Dermis microvascular lymphatic vessel endothelial cell (primary cell): ENCODE results near the gene NUB1. TPM values are rescaled to one million over a fixed set of nuclear protein-coding genes. Genes with fewer than 3 reads are reported as not detected.

Experiments used
- DNase-seq, 2 donors: peaks; one replicate each; pipeline versions ENCODE4 v3.0.0 to v3.0.0-alpha.2; 2010; ENCODE audit warnings: low read depth in 2 of 2
- total RNA-seq: library from RNA; depleted of rRNA; stranded (reverse); fragments of >200 nt; gene quantifications from 2 replicates; pipeline ENCODE4 v1.2.1, GENCODE V29; 2014

NUB1 gene
- total RNA-seq, 1 donor from 2014 or later, result 26.3 TPM

DNA sequence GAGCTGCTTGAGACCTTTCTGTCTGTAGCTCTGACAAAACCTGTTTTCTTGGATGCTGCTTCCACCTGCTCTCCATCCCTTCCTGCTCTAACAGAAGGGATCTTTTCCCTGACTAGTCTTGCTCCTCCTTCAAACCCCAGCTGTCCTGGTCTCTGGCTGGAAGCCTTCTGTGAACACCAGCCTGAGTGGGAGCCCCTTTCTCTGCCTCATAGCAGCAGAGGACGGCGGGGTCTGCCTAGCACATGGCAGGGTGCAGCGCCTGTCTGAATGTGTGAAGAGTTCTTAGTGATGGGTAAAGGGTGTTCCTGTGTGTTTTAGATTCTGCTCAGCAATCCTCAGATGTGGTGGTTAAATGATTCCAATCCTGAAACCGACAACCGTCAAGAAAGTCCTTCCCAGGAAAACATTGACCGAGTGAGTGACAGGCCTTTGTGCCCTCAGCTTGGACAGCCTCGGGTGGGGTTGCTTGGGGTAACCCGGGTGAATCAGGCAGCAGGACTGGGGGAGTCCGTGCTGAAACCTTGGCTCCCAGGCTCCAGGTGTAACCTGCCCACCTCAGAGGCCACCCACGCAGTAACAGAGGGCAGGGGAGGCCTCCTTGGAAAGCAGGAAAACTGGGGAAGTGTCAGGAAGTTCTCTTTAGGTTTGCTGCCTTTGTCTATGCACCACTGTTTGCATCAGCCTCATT, 34.1 kb downstream of the NUB1 start:
- no peak for DNase-seq

DNA sequence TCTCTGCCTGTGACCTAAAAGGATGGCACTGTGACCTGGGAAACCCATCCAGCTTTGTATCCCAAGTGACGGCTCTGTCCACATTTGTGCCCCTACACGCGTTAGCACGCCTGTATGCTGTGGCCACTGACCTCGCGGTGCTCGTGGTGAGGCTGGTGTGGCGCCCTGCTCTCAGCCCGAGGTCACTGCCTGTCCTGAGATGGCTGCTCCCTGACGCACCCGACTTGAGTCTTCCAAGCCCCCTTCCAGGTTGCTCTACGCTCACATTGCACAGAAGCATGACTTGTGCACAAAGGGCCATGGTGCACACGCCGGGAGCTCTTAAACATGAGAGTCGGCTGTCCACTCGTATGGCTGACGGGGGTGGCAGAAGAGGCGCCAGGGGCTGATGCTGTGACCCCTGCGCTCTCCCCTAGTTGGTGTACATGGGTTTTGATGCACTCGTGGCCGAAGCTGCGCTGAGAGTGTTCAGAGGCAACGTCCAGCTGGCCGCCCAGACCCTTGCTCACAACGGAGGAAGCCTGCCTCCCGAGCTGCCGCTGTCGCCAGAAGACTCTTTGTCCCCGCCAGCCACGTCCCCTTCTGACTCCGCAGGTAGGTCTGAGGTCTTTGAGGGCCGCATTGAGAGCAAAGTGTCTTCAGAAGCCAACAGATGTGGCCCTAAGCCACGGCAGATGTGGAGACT, 34.7 kb downstream of the NUB1 start:
- DNase-seq, result no peak

DNA sequence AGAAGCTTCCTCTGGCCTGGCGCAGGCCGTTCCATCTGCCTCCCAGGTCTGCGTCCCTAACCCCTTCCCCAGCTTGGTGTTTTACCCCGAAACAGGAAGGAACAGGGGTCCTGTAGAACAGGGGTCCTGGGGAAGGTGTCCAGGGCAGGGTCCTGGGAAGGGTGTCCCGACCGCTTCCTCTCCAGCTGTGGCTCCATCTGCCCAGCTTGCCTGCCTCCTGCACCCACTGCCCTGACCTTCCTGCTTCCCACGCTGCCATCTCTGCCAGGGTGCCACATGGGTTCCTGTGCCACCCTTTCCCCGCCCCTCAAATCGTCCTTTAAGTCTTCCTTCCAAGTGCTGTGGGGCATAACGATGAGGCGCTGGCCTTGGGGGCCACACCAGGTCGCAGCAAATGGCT, 35.8 kb downstream of the NUB1 start:
- DNase-seq, result no peak

DNA sequence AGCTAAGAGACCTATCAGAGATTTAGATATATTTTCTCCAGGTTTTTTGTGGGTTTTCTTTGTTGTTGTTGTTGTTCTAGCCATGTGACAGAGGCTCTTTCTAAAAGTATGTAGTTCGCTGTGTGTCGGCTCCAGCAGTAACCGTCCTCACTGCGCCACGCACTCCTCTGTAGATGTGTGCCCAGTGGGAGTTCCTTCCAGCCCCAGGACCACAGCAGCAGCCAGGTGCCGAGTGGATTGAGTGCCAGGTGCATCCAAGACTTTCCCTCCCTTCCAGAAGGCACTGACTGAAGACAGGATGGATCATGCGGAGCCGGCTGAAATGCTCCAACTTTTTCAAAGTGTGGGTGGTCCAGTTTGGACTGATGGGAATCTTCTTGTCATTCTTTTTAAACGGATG, 36.4 kb downstream of the NUB1 start:
- DNase-seq, result no peak

DNA sequence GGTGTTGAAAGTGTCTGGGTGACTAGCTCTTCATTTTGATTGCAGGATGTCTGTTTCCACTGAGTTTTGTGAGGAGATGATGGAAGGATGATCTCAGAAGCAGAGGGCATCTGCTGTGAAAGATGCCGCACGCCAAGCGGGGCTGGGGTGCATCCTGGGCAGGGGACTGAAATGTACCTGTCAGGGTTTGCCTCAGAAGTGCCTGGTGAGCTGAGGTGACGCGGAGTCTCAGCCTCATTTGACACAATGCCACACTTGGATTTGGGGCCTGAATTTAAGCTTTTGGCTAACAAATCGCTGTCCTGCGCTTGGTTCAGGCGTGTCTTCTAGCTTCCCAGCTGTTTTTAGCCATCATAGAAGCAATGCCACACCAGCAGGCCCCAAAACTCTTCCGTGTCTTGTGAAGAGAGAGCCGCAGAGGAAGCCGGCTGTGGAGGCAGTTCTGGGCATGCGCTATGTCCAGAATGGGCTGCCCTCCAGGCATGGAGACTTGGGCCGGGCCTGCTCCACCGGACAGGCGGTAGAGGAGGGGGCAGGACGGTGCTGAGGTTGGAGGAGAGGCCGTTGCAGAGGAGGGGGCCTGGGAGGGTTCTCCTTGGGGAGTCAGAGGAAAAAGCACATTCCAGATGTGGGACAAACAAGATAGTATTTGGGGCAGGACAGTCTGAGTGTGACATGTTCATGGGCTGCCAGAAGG, 37.0 kb downstream of the NUB1 start:
- DNase-seq, result no peak

DNA sequence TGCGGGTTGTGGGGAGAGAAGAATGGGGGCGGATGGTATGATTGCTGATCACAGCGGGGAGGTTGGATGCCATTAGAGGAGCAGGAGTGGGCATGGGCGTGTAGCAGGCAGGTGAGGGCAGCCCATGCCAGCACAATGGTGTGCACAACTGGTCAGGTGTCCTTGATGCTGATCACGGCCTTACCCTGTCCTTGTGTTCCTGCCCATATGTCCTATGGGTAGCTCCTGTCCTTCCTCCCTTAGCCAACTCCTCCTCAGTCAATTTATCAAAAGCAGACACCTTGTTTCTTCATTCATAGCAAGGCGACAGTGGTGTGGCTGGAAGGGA, 37.5 kb downstream of the NUB1 start:
- no peak for DNase-seq

DNA sequence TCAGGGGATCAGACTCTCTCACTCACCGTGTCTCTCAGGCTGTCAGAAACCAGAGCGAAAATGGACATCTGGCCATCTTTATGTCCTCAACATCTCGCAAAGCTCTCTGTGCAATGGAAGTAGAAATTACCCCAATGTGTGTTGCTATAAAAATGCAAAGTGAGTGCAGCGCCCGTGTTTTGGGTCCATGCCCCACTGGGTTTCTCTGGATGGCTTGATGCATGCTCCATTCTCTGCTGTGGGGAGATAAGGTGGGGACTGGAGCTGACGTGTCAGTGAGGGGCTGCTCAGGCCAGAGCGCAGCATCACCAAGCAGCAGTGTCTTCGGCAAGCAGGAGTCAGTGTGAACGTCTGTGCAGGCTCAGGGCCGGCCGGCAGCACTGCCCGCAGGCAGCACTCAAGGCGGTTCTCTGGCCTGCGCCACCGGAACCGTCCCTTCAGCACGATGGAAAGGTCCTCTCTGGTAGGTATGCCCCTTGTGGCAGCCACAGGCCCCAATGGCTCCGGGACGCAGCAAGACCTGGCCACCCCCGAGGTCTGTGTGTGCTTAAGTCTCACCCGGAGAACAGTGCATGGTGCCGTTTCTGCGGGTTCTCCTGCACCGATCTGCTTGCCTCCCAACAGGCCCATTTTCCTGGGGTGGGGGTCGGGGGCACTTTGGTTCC, 38.1 kb downstream of the NUB1 start:
- no peak for DNase-seq

DNA sequence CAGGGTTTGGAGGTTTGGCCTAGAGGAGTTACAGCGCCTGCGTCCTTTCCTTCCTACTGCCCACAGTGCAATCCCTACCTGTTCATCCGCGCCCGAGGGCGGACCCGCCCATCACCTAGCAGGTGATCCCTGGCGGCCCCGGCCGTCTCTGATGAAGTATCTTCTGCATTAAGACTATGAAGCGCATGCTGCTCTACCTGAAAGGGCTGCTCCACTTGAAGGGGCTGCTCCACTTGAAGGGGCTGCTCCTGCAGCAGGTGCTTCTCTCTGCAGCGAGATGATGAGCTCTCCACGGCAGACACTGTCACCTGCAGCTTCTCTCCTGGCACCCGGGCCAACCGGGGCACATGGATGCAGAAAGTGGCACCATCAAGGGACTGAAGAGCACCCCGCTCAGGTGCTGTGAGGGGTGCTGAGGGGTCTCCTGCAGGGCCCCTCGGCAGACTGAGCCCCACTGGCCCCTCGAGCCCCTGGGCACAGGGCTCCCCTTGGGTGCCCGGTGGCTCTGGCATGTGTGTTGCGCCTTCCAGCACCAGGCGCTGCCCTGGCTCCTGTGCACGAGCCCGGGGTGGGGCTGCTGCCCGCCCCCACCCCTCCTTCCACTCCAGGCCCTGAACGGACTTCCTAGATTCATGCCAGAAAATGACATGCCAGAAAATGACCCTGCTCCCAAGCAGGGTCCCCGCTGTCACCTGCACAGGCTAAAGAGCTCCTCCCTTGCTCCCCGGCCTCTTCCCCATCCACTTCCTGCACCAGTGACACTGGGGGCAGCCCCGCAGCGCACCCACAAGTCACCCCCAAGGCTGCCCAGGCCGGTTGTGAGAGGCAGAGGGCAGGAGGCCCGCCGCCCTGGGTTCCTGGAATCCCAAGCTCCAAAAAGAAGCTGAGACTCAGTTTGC, 38.8 kb downstream of the NUB1 start:
- no peak for DNase-seq

DNA sequence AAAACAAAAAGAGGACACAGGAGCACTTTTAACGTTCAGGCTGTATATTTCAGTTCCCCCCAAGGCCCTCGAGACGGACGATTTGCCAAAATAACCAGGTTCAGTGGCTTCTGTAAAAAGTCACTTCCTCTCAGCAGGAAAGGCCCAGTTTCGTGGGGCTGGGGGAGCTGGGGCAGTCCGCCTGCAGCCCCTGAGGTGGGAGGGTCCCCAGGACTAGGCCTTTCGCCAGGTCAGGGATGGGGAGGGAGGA, 39.4 kb downstream of the NUB1 start:
- DNase-seq, result no peak

DNA sequence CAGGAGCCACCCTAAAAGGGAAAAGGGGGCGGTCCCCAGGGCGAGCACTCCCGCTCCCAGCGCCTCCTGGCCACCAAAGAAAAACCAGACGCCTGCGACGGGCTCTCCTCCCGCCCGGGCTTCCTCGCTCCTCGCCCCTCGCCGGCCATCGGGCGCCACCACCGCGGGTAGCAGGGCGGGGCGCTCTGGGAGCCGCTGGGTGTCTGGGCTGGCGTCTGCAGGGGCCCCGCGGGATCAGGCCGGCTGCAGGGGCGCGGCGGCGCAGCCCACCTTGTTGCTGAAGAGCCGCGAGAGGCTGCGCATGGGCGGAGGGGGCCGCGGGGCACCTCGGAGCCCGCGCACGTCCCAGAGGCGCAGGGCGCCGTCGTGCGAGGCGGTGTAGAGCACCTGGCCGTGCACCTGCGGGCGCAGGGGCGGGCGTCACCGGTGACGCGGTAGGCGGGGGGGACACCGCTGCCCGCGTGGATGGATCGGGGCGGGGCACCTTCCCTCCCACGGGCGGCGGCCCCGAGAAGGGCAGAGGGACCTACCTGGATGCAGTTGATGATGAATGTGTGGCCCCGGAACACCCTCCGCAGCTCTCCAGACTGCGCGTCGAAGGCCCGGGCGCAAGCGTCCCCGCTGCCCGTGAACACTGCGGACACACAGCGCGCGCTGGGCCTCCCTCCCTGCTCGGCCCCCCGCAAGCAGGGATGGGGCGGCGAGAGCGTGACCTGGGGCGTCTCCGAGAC, 39.9 kb downstream of the NUB1 start:
- no peak for DNase-seq

DNA sequence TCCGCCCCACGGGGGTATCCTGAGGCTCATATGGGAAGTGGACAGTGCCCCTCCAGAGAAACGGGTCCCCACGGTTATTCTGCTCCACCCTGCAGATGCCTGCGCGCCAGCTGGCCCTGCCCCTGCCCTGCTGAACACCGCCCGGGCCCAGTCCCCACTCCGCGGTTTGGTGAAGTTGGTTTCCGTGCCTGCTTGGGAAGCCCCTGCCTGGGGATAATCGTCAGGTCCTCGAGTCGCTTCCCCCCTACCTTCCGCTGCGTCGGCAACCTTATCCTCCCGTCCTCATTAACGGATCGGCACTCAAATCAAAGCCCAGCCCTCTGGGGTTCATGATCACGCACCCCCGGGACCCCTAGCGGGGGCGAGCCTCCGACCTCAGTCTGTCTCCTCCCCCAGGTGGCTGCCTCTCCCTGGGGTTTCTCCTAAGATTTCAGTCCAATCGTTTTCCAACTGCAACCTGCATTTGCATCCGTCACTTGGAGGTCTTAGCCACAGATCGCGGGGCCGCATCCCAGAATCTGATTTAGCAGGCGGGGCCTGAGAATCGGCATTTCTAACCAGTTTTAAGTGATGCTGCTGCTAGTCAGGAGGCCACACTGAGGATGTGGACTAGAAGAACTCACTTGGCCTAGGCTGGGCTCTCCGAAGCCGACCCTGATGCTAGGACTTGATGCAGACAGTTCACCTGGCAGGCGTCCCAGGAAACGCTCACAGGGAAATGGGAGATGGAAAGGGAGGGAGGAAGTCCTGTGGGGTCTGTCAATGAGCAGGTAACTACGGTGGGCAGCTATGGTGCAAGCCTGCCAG, 40.7 kb downstream of the NUB1 start:
- DNase-seq, result no peak

DNA sequence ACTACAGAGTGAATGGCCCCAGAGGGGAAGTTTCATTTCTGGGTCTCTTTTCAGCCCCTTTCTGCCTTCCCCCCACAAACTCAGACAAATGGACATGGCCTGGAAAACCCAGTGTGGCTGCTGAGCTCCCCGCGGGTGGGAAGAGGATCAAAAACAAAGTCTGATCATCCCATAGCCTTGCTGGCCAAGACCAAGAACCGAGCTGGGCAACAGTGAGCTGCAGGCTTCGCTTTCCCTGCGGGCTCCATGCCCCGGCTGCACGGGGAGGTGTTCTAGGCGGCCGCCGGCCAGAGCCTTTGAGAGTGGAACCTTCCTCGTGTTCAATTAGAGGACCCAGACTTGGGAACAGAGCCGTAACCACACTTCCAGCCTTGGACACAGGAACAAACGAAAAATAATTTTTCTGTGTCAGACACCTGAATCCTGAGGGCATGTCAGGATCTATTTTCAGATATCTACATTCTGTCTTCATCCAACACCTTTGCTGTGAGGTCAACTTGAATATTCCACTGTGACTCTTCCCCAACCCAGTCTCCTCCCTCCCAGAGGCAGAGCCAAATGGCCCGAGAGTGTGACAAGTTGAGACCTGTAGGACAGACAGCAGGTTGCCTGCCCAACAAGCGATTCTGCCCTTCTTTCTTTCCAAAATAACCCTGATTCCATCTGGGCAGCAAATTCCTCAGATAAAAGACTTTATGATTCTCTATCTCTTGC, 42.2 kb downstream of the NUB1 start:
- no peak for DNase-seq

DNA sequence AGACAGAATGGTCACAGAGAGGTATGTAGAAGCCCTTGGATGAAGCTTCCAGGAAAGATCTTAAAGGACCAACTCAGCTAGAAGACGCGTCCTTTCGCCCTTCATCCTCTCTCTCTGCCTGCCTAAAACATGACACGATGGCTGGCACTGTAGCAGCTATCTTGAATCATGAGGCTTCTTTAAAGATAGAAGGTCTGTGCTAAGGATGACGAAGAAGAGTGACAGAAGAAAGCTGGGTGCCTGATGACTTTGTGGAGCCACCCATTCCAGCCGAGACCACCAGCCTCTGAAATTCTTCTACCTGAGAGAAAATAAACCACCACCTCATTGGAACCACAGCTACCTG, 42.7 kb downstream of the NUB1 start:
- DNase-seq, result no peak

DNA sequence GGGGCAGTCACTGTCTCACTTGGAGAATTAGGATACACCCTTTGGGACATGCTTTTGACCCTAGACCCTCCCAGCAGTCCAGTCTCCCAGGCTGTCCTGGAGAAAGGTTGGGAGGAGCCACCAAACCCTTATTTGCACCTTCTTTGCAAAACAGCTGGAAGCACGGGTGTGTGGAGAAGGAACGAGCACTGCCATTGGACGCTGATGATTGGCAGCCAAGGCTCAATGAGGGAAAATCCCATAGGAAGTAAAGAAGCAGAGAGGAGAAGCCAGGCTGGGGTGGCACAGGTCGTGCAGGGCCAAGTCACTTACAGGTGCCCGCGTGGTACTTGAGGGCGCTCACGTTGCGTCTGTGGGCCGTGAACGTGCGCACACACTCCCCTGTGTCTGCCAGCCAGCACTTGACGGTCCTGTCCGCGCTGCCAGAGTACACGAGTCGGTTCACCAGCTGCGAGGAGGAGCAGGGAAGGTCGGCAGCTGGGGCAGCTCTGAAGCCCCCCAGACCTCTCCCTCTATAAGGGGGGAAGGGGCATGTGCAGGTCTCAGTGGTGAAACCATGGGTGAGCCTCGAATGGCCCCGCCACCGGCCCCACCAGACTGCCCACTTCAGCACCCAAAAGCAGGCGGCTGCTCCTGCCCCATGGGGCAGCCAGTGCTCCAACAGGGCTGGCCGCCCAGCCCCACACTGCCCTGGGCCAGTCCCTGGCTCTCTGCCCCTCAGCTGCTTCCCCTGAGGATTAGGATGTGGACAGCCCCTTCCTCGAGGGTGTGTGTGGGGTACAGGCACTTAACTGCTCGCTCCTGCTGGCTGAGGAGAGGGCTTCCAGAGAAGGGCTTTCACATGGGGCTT, 43.4 kb downstream of the NUB1 start:
- DNase-seq, result no peak

DNA sequence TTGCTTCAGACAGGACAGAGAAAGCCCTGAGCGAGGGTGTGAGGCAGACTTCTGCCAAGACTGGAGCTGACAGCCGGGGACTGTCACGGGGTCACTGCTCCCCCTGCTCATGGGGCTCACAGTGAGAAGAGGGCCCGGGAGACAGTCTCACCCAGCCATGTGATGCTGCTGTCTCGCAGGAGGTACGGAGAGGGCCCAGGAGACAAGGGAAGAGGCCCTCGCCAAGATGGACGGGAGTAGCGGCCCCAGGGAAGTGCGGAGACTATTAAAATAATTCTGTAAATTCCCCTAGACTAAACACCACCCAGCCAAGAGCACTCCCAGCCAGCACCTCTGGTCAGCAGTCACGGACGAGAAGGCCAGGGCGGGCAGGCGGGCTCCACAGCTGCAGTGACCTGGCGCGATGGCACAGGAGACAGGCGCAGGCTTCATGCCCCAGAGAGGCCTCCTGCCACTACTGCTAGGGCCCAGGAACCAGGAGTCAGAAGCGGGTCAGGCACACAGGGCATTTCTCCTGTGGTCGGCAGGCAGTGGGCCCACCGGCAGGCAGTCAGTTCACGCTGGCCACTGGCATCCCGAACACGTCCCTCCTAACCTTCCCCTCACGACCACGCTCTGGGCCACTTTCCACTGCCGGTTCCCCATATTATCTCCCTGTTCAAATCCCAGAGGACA, 44.2 kb downstream of the NUB1 start:
- DNase-seq, result no peak

DNA sequence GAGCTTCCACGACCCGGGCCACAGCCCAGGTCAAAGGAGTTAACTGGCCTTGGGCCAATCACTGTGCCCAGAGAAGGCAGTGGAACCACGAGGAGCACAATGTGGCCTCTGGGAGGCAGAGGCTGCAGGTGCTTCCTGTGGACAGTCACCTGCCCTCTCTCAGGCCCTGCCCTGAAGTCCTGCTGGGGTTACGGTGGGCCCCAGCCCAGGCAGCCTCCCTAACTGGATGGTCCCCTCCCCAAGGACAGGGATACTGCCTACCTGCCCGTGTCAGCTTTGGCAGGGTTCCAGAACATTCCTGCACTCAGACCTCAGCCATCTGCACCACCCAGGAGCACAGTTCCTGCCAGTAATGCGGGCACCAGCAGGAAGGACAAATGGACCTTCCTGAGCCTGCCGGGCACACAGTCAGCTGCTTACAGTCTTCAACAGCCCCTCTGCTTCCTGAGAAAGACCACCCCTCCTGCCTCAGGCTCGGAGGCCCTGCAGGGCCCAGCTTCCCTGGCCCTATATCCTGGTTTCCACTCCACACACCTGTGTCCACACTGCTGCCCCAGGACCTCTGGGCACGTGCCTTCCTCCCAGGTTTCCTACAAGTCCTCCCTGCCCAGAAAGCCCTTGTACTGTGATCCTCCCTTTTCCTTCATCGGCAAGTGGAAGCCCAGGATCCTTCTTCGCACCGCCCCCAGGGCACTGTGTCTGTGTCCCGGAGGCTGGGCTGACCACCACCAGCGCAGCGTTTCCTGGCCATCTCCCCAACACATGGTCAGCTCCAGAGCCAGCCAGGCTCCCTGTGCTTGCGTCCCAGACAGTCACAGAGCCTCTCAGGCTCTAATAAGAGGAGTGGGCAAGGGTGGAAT, 44.9 kb downstream of the NUB1 start:
- DNase-seq, result no peak
